OCI-LY7 (cell line): ENCODE data around the gene ITGA3. TPM values are rescaled to one million over a fixed set of nuclear protein-coding genes. Genes with fewer than 3 reads are reported as not detected.

Experiments used
- BruUV-seq: library from RNA; stranded (reverse); fragments of 400-500 nt; replicated peaks from 2 replicates; lab custom pipeline; 2021; lab: Mats Ljungman, UMichigan
- CTCF ChIA-PET: fragments of 300-600 bp; sonication (Branson Sonifier 250); formaldehyde crosslinking; loops from one replicate; lab custom pipeline; 2022; ENCODE audit warnings: antibody characterized with exemption; ENCODE audit not compliant: unreplicated experiment; lab: Charles Lee
- POLR2A ChIA-PET: fragments of 300-600 bp; sonication (Branson Sonifier 250); formaldehyde crosslinking; loops from one replicate; lab custom pipeline; 2022; ENCODE audit warnings: antibody characterized with exemption; lab: Charles Lee
- DNase-seq: peaks from one replicate; pipeline ENCODE4 v3.0.0-alpha.2; 2015; ENCODE audit warnings: low spot score
- H2AFZ ChIP-seq: fragments of 200-600 bp; sonication (generic), shearing (Covaris generic); 2 replicates; pipeline ENCODE4 v1.6.1; 2014; ENCODE audit warnings: mild to moderate bottlenecking, antibody characterized with exemption, low read length, moderate library complexity
- H3K27ac ChIP-seq: fragments of 200-600 bp; sonication (generic); 2 replicates; pipeline ENCODE4 v1.5.1; 2014; ENCODE audit warnings: mixed run types, low read depth, mild to moderate bottlenecking, moderate library complexity, low read length, inconsistent platforms; ENCODE audit not compliant: poor library complexity, severe bottlenecking
- H3K36me3 ChIP-seq: fragments of 200-600 bp; sonication (generic); 2 replicates; pipeline ENCODE4 v1.6.1; 2014; ENCODE audit warnings: mild to moderate bottlenecking, antibody characterized with exemption, low read length, moderate library complexity, mixed read lengths; ENCODE audit not compliant: insufficient read depth
- H3K4me1 ChIP-seq: fragments of 200-600 bp; sonication (generic); 2 replicates; pipeline ENCODE4 v1.5.1; 2014; ENCODE audit warnings: mild to moderate bottlenecking, low read length; ENCODE audit not compliant: insufficient read depth, poor library complexity, severe bottlenecking
- H3K4me2 ChIP-seq: fragments of 200-600 bp; sonication (generic); 2 replicates; pipeline ENCODE4 v1.6.1; 2014; ENCODE audit warnings: mild to moderate bottlenecking, low read length
- H3K4me3 ChIP-seq: fragments of 200-600 bp; sonication (generic); 2 replicates; pipeline ENCODE4 v1.5.1; 2014; ENCODE audit warnings: mild to moderate bottlenecking, low read depth, low read length; ENCODE audit not compliant: poor library complexity, severe bottlenecking
- H3K79me2 ChIP-seq: fragments of 200-600 bp; sonication (generic); 2 replicates; pipeline ENCODE4 v1.6.1; 2016; ENCODE audit warnings: low read depth, mild to moderate bottlenecking, low read length, moderate library complexity, mixed read lengths; ENCODE audit not compliant: insufficient read depth
- H3K9me2 ChIP-seq: fragments of 200-600 bp; sonication (generic); 2 replicates; pipeline ENCODE4 v1.6.1; 2016; ENCODE audit warnings: mild to moderate bottlenecking, low read length, mixed read lengths; ENCODE audit not compliant: insufficient read depth
- H3K9me3 ChIP-seq: fragments of 200-600 bp; sonication (generic); 2 replicates; pipeline ENCODE4 v1.6.1; 2014; ENCODE audit warnings: mild to moderate bottlenecking, mixed run types, low read length, mixed read lengths
- H4K20me1 ChIP-seq: fragments of 200-600 bp; sonication (generic); 2 replicates; pipeline ENCODE4 v1.6.1; 2014; ENCODE audit warnings: mild to moderate bottlenecking, antibody characterized with exemption, low read length, moderate library complexity, mixed read lengths; ENCODE audit not compliant: insufficient read depth
- EZH2phosphoT487 ChIP-seq: fragments of 200-600 bp; sonication (generic); IDR thresholded peaks from 2 replicates; pipeline ENCODE4 v1.6.1; 2018; ENCODE audit warnings: low read depth, borderline replicate concordance, mild to moderate bottlenecking, mixed run types, antibody characterized with exemption, low read length, moderate library complexity, mixed read lengths
- intact Hi-C: fragments of 100-400 bp; cut with micrococcal nuclease; formaldehyde crosslinking; loops from one replicate; pipeline ENCODE4 v1.10.0; 2022; ENCODE audit not compliant: unreplicated experiment
- total RNA-seq, 2 experiments: library from RNA; depleted of rRNA in 1 of 2; stranded (reverse); fragments of >200 nt in 1 of 2; shearing (Covaris generic) in 1 of 2; gene quantifications; 2 replicates each; pipeline ENCODE4 v1.2.3, GENCODE V29; 2014 to 2022
- TF ChIP-seq, protein P1 (sequence below): fragments of 200-600 bp; sonication (generic); conservative IDR thresholded peaks from 2 replicates; pipeline ENCODE4 v1.5.1; 2014; ENCODE audit warnings: mild to moderate bottlenecking, antibody characterized with exemption, low read length, moderate library complexity, mixed read lengths

Gene ITGA3
- total RNA-seq, 2 experiments from 2014 or later: 15.2 to 30.7 TPM

DNA sequence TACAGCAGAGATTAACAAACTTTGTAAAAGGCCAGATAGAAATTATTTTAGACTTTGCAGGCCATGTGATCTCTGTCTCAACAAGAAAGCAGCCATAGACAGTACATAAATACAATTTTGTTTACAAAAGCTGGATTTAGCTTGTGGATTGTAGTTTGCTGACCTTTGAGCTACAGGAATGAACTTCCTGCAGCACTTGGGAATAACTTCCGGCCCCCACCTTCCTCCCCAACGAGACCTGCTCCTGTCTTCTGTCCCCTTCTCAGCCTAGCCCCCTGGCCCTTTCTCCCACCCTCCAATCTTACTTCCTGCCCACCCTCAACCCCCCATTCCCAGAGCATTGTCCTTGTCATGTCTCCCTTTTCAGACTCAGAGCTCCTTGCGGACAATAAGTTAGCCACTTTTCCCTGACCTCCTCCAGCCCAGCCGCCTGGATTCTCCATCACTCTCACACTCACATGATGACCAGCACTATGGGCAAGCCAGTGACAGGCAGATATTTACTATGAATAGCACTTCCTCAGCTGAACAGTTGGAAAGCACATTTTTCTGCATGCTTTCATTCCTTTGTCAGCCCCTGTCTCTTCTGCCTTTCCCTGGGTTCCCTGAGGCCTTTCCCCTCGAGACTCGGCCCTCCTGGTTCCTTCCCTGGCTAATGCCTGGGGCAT lies 33.3 kb upstream of the ITGA3 start:
- Histone ChIP-seq H3K4me3 (no peak overlapping the region), H4K20me1 (no peaks in the 10 kb centered on the region), H3K36me3 (no peaks in the 10 kb centered on the region), H3K4me2 (no peak overlapping the region), H3K27ac (no peak overlapping the region), H3K79me2 (no peaks in the 10 kb centered on the region), H3K9me3 (peaks cover 15% of the 10 kb centered on the region), H3K4me1 (peaks cover 4% of the 10 kb centered on the region), H3K9me2 (no peaks in the 10 kb centered on the region), H2AFZ (no peak overlapping the region)
- no peak for DNase-seq
- intact Hi-C loops: no loop called here
- ChIA-PET CTCF (no interaction called here), POLR2A (no interaction called here)
- BruUV-seq: no TSS peak
- no peak for TF ChIP-seq EZH2phosphoT487

DNA sequence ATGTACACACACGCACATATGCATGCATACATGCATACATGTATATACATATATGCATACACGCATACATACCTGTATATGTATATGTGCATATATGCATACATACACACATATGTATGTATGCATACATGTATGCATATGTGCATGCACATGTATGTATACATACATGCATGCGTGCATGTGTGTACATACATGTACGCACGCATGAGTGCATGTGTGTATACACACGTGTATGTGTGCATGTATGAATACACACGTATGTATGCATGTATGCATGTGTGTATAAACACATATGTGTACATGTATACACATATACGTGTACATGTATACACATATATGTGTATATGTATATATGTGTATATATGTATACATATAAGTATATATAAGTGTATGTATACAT lies 32.4 kb upstream of the ITGA3 start:
- no peak overlapping the region for H3K4me3 ChIP-seq
- H3K27ac ChIP-seq: no peak overlapping the region
- H3K4me1 ChIP-seq: peaks cover 4% of the 10 kb centered on the region
- no peak for TF ChIP-seq EZH2phosphoT487
- TF ChIP-seq, protein P1, sequence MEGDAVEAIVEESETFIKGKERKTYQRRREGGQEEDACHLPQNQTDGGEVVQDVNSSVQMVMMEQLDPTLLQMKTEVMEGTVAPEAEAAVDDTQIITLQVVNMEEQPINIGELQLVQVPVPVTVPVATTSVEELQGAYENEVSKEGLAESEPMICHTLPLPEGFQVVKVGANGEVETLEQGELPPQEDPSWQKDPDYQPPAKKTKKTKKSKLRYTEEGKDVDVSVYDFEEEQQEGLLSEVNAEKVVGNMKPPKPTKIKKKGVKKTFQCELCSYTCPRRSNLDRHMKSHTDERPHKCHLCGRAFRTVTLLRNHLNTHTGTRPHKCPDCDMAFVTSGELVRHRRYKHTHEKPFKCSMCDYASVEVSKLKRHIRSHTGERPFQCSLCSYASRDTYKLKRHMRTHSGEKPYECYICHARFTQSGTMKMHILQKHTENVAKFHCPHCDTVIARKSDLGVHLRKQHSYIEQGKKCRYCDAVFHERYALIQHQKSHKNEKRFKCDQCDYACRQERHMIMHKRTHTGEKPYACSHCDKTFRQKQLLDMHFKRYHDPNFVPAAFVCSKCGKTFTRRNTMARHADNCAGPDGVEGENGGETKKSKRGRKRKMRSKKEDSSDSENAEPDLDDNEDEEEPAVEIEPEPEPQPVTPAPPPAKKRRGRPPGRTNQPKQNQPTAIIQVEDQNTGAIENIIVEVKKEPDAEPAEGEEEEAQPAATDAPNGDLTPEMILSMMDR: no peak
- H3K4me2 ChIP-seq: no peak overlapping the region
- H3K79me2 ChIP-seq: no peaks in the 10 kb centered on the region
- no peak for DNase-seq
- H3K9me3 ChIP-seq: peaks cover 15% of the 10 kb centered on the region
- H3K9me2 ChIP-seq: no peaks in the 10 kb centered on the region
- ChIA-PET POLR2A (no interaction called here), CTCF (no interaction called here)
- H4K20me1 ChIP-seq: no peaks in the 10 kb centered on the region
- no peak overlapping the region for H2AFZ ChIP-seq
- BruUV-seq: no TSS peak
- no peaks in the 10 kb centered on the region for H3K36me3 ChIP-seq
- intact Hi-C loops: no loop called here

DNA sequence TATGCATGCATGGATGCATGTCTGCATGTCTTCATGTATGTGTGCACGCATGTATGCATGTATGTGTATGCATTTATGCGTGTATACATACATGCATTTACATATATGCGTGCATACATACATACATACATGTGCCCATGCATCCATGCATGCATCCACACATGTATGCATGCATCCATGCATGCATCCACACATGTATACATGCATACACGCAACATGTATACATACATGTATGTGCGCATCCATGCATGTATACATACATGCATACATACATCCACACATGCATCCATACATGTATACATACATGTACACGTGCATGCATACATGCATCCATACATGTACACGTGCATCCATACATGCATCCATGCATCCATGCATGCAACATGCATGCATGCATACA lies 31.1 kb upstream of the ITGA3 start:
- H4K20me1 ChIP-seq: no peaks in the 10 kb centered on the region
- no peak overlapping the region for H3K4me2 ChIP-seq
- POLR2A ChIA-PET: no interaction called here
- peaks cover 15% of the 10 kb centered on the region for H3K9me3 ChIP-seq
- H3K79me2 ChIP-seq: no peaks in the 10 kb centered on the region
- no peak overlapping the region for H3K4me3 ChIP-seq
- BruUV-seq: no TSS peak
- no peaks in the 10 kb centered on the region for H3K36me3 ChIP-seq
- no peak overlapping the region for H3K27ac ChIP-seq
- no peak for DNase-seq
- intact Hi-C loops: no loop called here
- TF ChIP-seq, protein P1: no peak
- TF ChIP-seq EZH2phosphoT487: no peak
- CTCF ChIA-PET: no interaction called here
- no peaks in the 10 kb centered on the region for H3K9me2 ChIP-seq
- peaks cover 4% of the 10 kb centered on the region for H3K4me1 ChIP-seq
- H2AFZ ChIP-seq: no peak overlapping the region
